ENCODE data around the gene MX1.

The MX1 gene

GRCh38 chr21:41465176-41465781 is 39.2 kb downstream of the MX1 start:
- ATAC-seq, result no peak
- no peak for TF ChIP-seq ZC3H10 (CRISPR knock-in tag; IDR thresholded peaks at IDR 0.05)
- no peak for TF ChIP-seq PPARA (CRISPR knock-in tag; IDR thresholded peaks at IDR 0.05; ENCODE audit: borderline replicate concordance)
- TF ChIP-seq ZNF565 (CRISPR knock-in tag; conservative IDR thresholded peaks at IDR 0.05; ENCODE audit: low read depth), result no peak
- TF ChIP-seq PATZ1 (CRISPR knock-in tag; IDR thresholded peaks at IDR 0.05; ENCODE audit: borderline replicate concordance), result no peak
- no peak for TF ChIP-seq CSDC2 (CRISPR knock-in tag; IDR thresholded peaks at IDR 0.05)
- no peak for TF ChIP-seq ZFP3 (CRISPR knock-in tag; IDR thresholded peaks at IDR 0.05)
- no peak for TF ChIP-seq TOX (CRISPR knock-in tag; IDR thresholded peaks at IDR 0.05; ENCODE audit: borderline replicate concordance)
- no peak for TF ChIP-seq TSHZ2 (CRISPR knock-in tag; IDR thresholded peaks at IDR 0.05)
- no peak for TF ChIP-seq BACH2 (CRISPR knock-in tag; IDR thresholded peaks at IDR 0.05; ENCODE audit: borderline replicate concordance)
- TF ChIP-seq ESRRG (CRISPR knock-in tag; IDR thresholded peaks at IDR 0.05), result no peak
- TF ChIP-seq ZFP30 (CRISPR knock-in tag; IDR thresholded peaks at IDR 0.05), result no peak
- TF ChIP-seq GLIS3 (CRISPR knock-in tag; IDR thresholded peaks at IDR 0.05), result no peak
- TF ChIP-seq ARNTL (CRISPR knock-in tag; IDR thresholded peaks at IDR 0.05; ENCODE audit: borderline replicate concordance, low read depth), result no peak
- no peak for TF ChIP-seq POU6F1 (CRISPR knock-in tag; IDR thresholded peaks at IDR 0.05; ENCODE audit: borderline replicate concordance, low read depth)
- TF ChIP-seq RARB (CRISPR knock-in tag; IDR thresholded peaks at IDR 0.05), result no peak

- TF ChIP-seq RARB (CRISPR knock-in tag; IDR thresholded peaks at IDR 0.05) (no peak), ZFP3 (CRISPR knock-in tag; IDR thresholded peaks at IDR 0.05) (no peak), GLIS3 (CRISPR knock-in tag; IDR thresholded peaks at IDR 0.05) (no peak), ZC3H10 (CRISPR knock-in tag; IDR thresholded peaks at IDR 0.05) (no peak), ESRRG (CRISPR knock-in tag; IDR thresholded peaks at IDR 0.05) (no peak), ZNF70 (CRISPR knock-in tag; IDR thresholded peaks at IDR 0.05) (no peak), ZFP30 (CRISPR knock-in tag; IDR thresholded peaks at IDR 0.05) (no peak), ARNTL (CRISPR knock-in tag; IDR thresholded peaks at IDR 0.05; ENCODE audit: borderline replicate concordance, low read depth) (no peak), CSDC2 (CRISPR knock-in tag; IDR thresholded peaks at IDR 0.05) (no peak)
- ATAC-seq, result no peak
These were observed 40.2 kb downstream of the MX1 start for GRCh38 chr21:41466024-41466820.

GRCh38 chr21:41470054-41470453 is 44.0 kb downstream of the MX1 start:
- TF ChIP-seq GLIS3 (CRISPR knock-in tag; IDR thresholded peaks at IDR 0.05), result no peak
- no peak for TF ChIP-seq TSHZ2 (CRISPR knock-in tag; IDR thresholded peaks at IDR 0.05)
- no peak for TF ChIP-seq PATZ1 (CRISPR knock-in tag; IDR thresholded peaks at IDR 0.05; ENCODE audit: borderline replicate concordance)
- TF ChIP-seq TOX (CRISPR knock-in tag; IDR thresholded peaks at IDR 0.05; ENCODE audit: borderline replicate concordance), result no peak
- no peak for ATAC-seq

Measured in SK-N-SH treated with all-trans-retinoic acid at 6 μM for 48 hours (cell line).